Activated gamma-delta T cell treated with Interleukin-2 at 50 U/mL for 16 hours (primary cell): ENCODE data around the gene NCF4.

ENCODE experiments used
- DNase-seq: peaks from one replicate; pipeline ENCODE4 v3.0.0-alpha.2; 2020

Gene NCF4

GRCh38 chr22:36899498-36899897 is 38.7 kb downstream of the NCF4 start:
- no peak for DNase-seq

- no peak for DNase-seq
These were observed 39.4 kb downstream of the NCF4 start for GRCh38 chr22:36900225-36900624.

- DNase-seq: no peak
These were observed 40.1 kb downstream of the NCF4 start for GRCh38 chr22:36900880-36901279.

GRCh38 chr22:36901411-36902142 is 40.8 kb downstream of the NCF4 start:
- no peak for DNase-seq

GRCh38 chr22:36902143-36902926 is 41.5 kb downstream of the NCF4 start:
- DNase-seq: no peak

GRCh38 chr22:36904260-36904880 is 43.6 kb downstream of the NCF4 start:
- no peak for DNase-seq

- DNase-seq: no peak
These were observed 46.7 kb downstream of the NCF4 start for GRCh38 chr22:36907253-36908195.

- no peak for DNase-seq
These were observed 49.7 kb downstream of the NCF4 start for GRCh38 chr22:36910461-36910860.

GRCh38 chr22:36911887-36912661 is 51.3 kb downstream of the NCF4 start:
- no peak for DNase-seq

- no peak for DNase-seq
These were observed 52.1 kb downstream of the NCF4 start for GRCh38 chr22:36912694-36913426.

GRCh38 chr22:36913427-36914389 is 52.9 kb downstream of the NCF4 start, which contains the start of gene CSF2RB:
TSS of gene CSF2RB (plus strand) at chr22:36913628. CDS start at chr22:36922208, 8,580 bp downstream.
- no peak for DNase-seq

- DNase-seq: no peak
These were observed 53.6 kb downstream of the NCF4 start for GRCh38 chr22:36914390-36914752.

GRCh38 chr22:36916034-36916433 is 55.2 kb downstream of the NCF4 start:
- no peak for DNase-seq

GRCh38 chr22:36918586-36919284 is 57.9 kb downstream of the NCF4 start:
- DNase-seq: no peak

- no peak for DNase-seq
These were observed 60.7 kb downstream of the NCF4 start for GRCh38 chr22:36921309-36922104.

- DNase-seq: no peak
These were observed 61.4 kb downstream of the NCF4 start for GRCh38 chr22:36922105-36922608.

GRCh38 chr22:36922711-36923110 is 61.9 kb downstream of the NCF4 start:
- DNase-seq: no peak

- no peak for DNase-seq
These were observed 62.5 kb downstream of the NCF4 start for GRCh38 chr22:36923131-36923788.
